Neural cell (in vitro differentiated cells): ENCODE data around the gene ADAMTSL2. TPM values are rescaled to one million over a fixed set of nuclear protein-coding genes. Genes with fewer than 3 reads are reported as not detected.

Source experiments
- H2AFZ ChIP-seq: fragments of 200-600, 300-800 bp; sonication (generic), shearing (Covaris generic); 2 replicates; pipeline ENCODE4 v1.6.0; 2014; ENCODE audit warnings: low read depth, mild to moderate bottlenecking, antibody characterized with exemption, low read length, moderate library complexity
- H3F3A ChIP-seq: fragments of 200-600 bp; shearing (Covaris generic); 2 replicates; pipeline ENCODE4 v1.6.1; 2016; ENCODE audit warnings: mild to moderate bottlenecking, moderate library complexity, mixed read lengths, antibody characterized with exemption, low read length; ENCODE audit not compliant: insufficient read depth, poor library complexity, severe bottlenecking
- H3K27ac ChIP-seq: fragments of 200-600, 300-800 bp; sonication (generic), shearing (Covaris generic); 2 replicates; pipeline ENCODE4 v1.5.1; 2014; ENCODE audit warnings: mild to moderate bottlenecking, low read length, moderate library complexity
- H3K27me3 ChIP-seq: fragments of 300-800, 200-600 bp; sonication (generic), shearing (Covaris generic); 2 replicates; pipeline ENCODE4 v1.6.0; 2014; ENCODE audit warnings: mild to moderate bottlenecking, low read depth, low read length, moderate library complexity; ENCODE audit not compliant: insufficient read depth
- H3K36me3 ChIP-seq: fragments of 300-800, 200-600 bp; sonication (generic), shearing (Covaris generic); 2 replicates; pipeline ENCODE4 v1.5.1; 2014; ENCODE audit warnings: mild to moderate bottlenecking, antibody characterized with exemption, low read length, moderate library complexity; ENCODE audit not compliant: insufficient read depth
- H3K4me2 ChIP-seq: fragments of 300-800, 200-600 bp; sonication (generic), shearing (Covaris generic); 2 replicates; pipeline ENCODE4 v1.6.0; 2014; ENCODE audit warnings: mild to moderate bottlenecking, low read length
- H3K4me3 ChIP-seq: fragments of 300-800, 200-600 bp; sonication (generic), shearing (Covaris generic); 2 replicates; pipeline ENCODE4 v1.5.1; 2014; ENCODE audit warnings: mild to moderate bottlenecking, low read length, moderate library complexity
- H3K79me2 ChIP-seq: fragments of 200-600 bp; shearing (Covaris generic); replicated peaks from 2 replicates; pipeline ENCODE4 v1.6.0; 2014; ENCODE audit warnings: mild to moderate bottlenecking, low read length, moderate library complexity; ENCODE audit not compliant: insufficient read depth
- H3K9ac ChIP-seq: fragments of 300-800, 200-600 bp; sonication (generic), shearing (Covaris generic); 2 replicates; pipeline ENCODE4 v1.6.1; 2016; ENCODE audit warnings: mild to moderate bottlenecking, low read length, mixed read lengths
- H3K9me2 ChIP-seq: fragments of 200-600 bp; shearing (Covaris generic); 2 replicates; pipeline ENCODE4 v1.6.1; 2016; ENCODE audit warnings: mild to moderate bottlenecking, low read length, mixed read lengths; ENCODE audit not compliant: insufficient read depth
- H3K9me3 ChIP-seq: fragments of 200-600, 300-800 bp; sonication (generic), shearing (Covaris generic); 2 replicates; pipeline ENCODE4 v1.6.1; 2016; ENCODE audit warnings: mild to moderate bottlenecking, mixed run types, low read length, moderate library complexity, mixed read lengths
- H4K20me1 ChIP-seq: fragments of 200-600 bp; shearing (Covaris generic); 2 replicates; pipeline ENCODE4 v1.6.1; 2016; ENCODE audit warnings: mild to moderate bottlenecking, mixed run types; ENCODE audit not compliant: insufficient read depth
- CTCF ChIP-seq: fragments of 450-650 bp; IDR thresholded peaks from 2 replicates; pipeline ENCODE4 v1.5.1; 2014; ENCODE audit warnings: antibody characterized with exemption, mild to moderate bottlenecking, moderate library complexity; ENCODE audit not compliant: poor library complexity, severe bottlenecking
- EP300 ChIP-seq: fragments of 450-650 bp; conservative IDR thresholded peaks from 2 replicates; pipeline ENCODE4 v1.6.1; 2014; ENCODE audit warnings: antibody characterized with exemption, mild to moderate bottlenecking, moderate library complexity; ENCODE audit not compliant: poor library complexity, severe bottlenecking
- EZH2 ChIP-seq: fragments of 200-600, 300-800 bp; shearing (Covaris generic), sonication (generic); IDR thresholded peaks from 2 replicates; pipeline ENCODE4 v1.6.1; 2014; ENCODE audit warnings: antibody characterized with exemption, low read length, borderline replicate concordance, mild to moderate bottlenecking; ENCODE audit not compliant: insufficient read depth, poor library complexity, severe bottlenecking
- MXI1 ChIP-seq: fragments of 450-650 bp; conservative IDR thresholded peaks from 2 replicates; pipeline ENCODE4 v1.6.1; 2014; ENCODE audit warnings: antibody characterized with exemption, mild to moderate bottlenecking; ENCODE audit not compliant: poor library complexity, severe bottlenecking
- POLR2AphosphoS5 ChIP-seq: IDR thresholded peaks from 2 replicates; pipeline ENCODE4 v1.6.1; 2012
- RAD21 ChIP-seq: fragments of 450-650 bp; conservative IDR thresholded peaks from 2 replicates; pipeline ENCODE4 v1.6.1; 2014; ENCODE audit warnings: antibody characterized with exemption, mild to moderate bottlenecking, moderate library complexity
- SMC3 ChIP-seq: fragments of 450-650 bp; conservative IDR thresholded peaks from 2 replicates; pipeline ENCODE4 v1.6.1; 2014; ENCODE audit warnings: antibody characterized with exemption, mild to moderate bottlenecking, moderate library complexity; ENCODE audit not compliant: poor library complexity
- TAF1 ChIP-seq: IDR thresholded peaks from 2 replicates; pipeline ENCODE4 v1.6.1; 2012; ENCODE audit warnings: low read depth
- polyA plus RNA-seq: library from polyadenylated mRNA; depleted of rRNA; stranded (reverse); fragments of >200 nt; gene quantifications from 2 replicates; pipeline ENCODE4 v1.2.3, GENCODE V29; 2014
- TF ChIP-seq, protein P1 (sequence below): IDR thresholded peaks from 2 replicates; pipeline ENCODE4 v1.6.1; 2012; ENCODE audit warnings: borderline replicate concordance

The ADAMTSL2 gene
- polyA plus RNA-seq, 1 donor from 2014 or later = 0.85 TPM

- no peak overlapping the region for H3K4me3 ChIP-seq
- TF ChIP-seq EZH2 (no peak), POLR2AphosphoS5 (no peak), MXI1 (no peak), EP300 (no peak), CTCF (no peak), SMC3 (no peak)
- TF ChIP-seq, protein P1, sequence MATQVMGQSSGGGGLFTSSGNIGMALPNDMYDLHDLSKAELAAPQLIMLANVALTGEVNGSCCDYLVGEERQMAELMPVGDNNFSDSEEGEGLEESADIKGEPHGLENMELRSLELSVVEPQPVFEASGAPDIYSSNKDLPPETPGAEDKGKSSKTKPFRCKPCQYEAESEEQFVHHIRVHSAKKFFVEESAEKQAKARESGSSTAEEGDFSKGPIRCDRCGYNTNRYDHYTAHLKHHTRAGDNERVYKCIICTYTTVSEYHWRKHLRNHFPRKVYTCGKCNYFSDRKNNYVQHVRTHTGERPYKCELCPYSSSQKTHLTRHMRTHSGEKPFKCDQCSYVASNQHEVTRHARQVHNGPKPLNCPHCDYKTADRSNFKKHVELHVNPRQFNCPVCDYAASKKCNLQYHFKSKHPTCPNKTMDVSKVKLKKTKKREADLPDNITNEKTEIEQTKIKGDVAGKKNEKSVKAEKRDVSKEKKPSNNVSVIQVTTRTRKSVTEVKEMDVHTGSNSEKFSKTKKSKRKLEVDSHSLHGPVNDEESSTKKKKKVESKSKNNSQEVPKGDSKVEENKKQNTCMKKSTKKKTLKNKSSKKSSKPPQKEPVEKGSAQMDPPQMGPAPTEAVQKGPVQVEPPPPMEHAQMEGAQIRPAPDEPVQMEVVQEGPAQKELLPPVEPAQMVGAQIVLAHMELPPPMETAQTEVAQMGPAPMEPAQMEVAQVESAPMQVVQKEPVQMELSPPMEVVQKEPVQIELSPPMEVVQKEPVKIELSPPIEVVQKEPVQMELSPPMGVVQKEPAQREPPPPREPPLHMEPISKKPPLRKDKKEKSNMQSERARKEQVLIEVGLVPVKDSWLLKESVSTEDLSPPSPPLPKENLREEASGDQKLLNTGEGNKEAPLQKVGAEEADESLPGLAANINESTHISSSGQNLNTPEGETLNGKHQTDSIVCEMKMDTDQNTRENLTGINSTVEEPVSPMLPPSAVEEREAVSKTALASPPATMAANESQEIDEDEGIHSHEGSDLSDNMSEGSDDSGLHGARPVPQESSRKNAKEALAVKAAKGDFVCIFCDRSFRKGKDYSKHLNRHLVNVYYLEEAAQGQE = no peak
- no peak overlapping the region for H3K27ac ChIP-seq
- H3K36me3 ChIP-seq = no peaks in the 10 kb centered on the region
- H3K9me3 ChIP-seq = no peaks in the 10 kb centered on the region
- no peak overlapping the region for H3K9ac ChIP-seq
- no peaks in the 10 kb centered on the region for H3K27me3 ChIP-seq
- no peaks in the 10 kb centered on the region for H3K9me2 ChIP-seq
- no peaks in the 10 kb centered on the region for H3F3A ChIP-seq
- no peaks in the 10 kb centered on the region for H3K79me2 ChIP-seq
- H3K4me2 ChIP-seq = no peak overlapping the region
- H4K20me1 ChIP-seq = no peaks in the 10 kb centered on the region
- no peak overlapping the region for H2AFZ ChIP-seq
These were observed 55.8 kb downstream of the ADAMTSL2 start for GRCh38 chr9:133590231-133590855.

- Histone ChIP-seq H3K27ac (no peak overlapping the region), H3K4me3 (no peak overlapping the region), H3K9me3 (no peaks in the 10 kb centered on the region), H3K4me2 (no peak overlapping the region), H3K79me2 (no peaks in the 10 kb centered on the region), H3F3A (no peaks in the 10 kb centered on the region), H3K36me3 (no peaks in the 10 kb centered on the region), H3K27me3 (no peaks in the 10 kb centered on the region), H3K9me2 (no peaks in the 10 kb centered on the region), H3K9ac (no peak overlapping the region), H4K20me1 (no peaks in the 10 kb centered on the region), H2AFZ (no peak overlapping the region)
- TF ChIP-seq MXI1 = no peak
- TF ChIP-seq, protein P1 = no peak
- no peak for TF ChIP-seq EP300
- TF ChIP-seq SMC3 = no peak
- TF ChIP-seq CTCF = no peak
- no peak for TF ChIP-seq POLR2AphosphoS5
- no peak for TF ChIP-seq RAD21
- no peak for TF ChIP-seq TAF1
- TF ChIP-seq EZH2 = no peak
These were observed 56.8 kb downstream of the ADAMTSL2 start for GRCh38 chr9:133591116-133591910.
